Chondrocyte (in vitro differentiated cells): Measurements from ENCODE around the gene COL28A1. TPM values are rescaled to one million over a fixed set of nuclear protein-coding genes. Genes with fewer than 3 reads are reported as not detected.

ENCODE experiments used
- DNase-seq: peaks from one replicate; pipeline ENCODE4 v3.0.0; 2021; ENCODE audit warnings: mixed read lengths, low spot score
- H3K27ac Mint-ChIP-seq: one replicate; pipeline ENCODE4 v1.8.0; 2021; ENCODE audit warnings: mild to moderate bottlenecking, moderate library complexity, mixed read lengths; ENCODE audit not compliant: unreplicated experiment
- H3K27me3 Mint-ChIP-seq: 2 replicates; pipeline ENCODE4 v1.8.0; 2021; ENCODE audit warnings: low read depth, mixed read lengths
- H3K36me3 Mint-ChIP-seq: 2 replicates; pipeline ENCODE4 v1.8.0; 2021; ENCODE audit warnings: low read depth, mixed read lengths
- H3K4me1 Mint-ChIP-seq: 2 replicates; pipeline ENCODE4 v1.8.0; 2021; ENCODE audit warnings: low read depth, mild to moderate bottlenecking, mixed read lengths
- H3K4me3 Mint-ChIP-seq: one replicate; pipeline ENCODE4 v1.8.0; 2021; ENCODE audit warnings: mild to moderate bottlenecking, moderate library complexity, mixed read lengths; ENCODE audit not compliant: unreplicated experiment
- H3K9me3 Mint-ChIP-seq: 2 replicates; pipeline ENCODE4 v1.8.0; 2021; ENCODE audit warnings: low read depth, mixed read lengths
- total RNA-seq: library from RNA; stranded (reverse); gene quantifications from 3 replicates; pipeline ENCODE4 v1.2.1, GENCODE V29; 2021
- TF ChIP-seq, protein P1 (sequence below): fragments of 200-600 bp; sonication (generic); IDR thresholded peaks from 2 replicates; pipeline ENCODE4 v1.5.0; 2021; ENCODE audit warnings: antibody characterized with exemption, mild to moderate bottlenecking, moderate library complexity

The COL28A1 gene
- total RNA-seq, 1 donor from 2014 or later = 0.25 TPM

DNA sequence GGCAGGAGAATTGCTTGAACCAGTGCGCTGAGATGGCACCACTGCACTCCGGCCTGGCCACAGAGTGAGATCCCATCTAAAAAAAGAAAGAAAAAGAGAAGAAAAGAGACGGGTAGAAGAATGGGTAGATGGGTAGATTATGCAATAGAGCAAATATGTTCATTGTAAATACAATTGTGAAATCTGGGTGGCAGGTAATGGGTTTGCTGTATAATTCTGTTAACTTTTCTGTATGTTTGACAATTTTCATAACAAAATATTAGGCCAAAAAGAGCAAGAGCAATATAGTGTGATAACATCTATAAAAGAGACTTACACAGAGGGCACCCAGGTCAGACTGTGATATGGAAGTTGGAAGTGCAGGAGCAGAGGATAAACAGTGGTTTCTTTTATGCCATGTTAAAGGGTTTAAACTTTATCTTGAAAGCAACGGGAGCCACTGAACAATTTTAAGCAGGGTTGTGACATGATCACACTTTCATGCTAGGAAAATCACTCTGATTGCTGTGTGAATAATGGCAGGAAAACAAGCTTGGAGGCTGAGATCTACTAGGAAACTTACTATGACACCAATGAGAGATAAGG lies 6.7 kb upstream of the COL28A1 start:
- Mint-ChIP-seq H3K4me1 (peaks cover 3% of the 10 kb centered on the region), H3K27me3 (no peaks in the 10 kb centered on the region), H3K9me3 (no peaks in the 10 kb centered on the region), H3K4me3 (no peak overlapping the region), H3K27ac (no peak overlapping the region), H3K36me3 (no peaks in the 10 kb centered on the region)
- DNase-seq = no peak
- TF ChIP-seq, protein P1, sequence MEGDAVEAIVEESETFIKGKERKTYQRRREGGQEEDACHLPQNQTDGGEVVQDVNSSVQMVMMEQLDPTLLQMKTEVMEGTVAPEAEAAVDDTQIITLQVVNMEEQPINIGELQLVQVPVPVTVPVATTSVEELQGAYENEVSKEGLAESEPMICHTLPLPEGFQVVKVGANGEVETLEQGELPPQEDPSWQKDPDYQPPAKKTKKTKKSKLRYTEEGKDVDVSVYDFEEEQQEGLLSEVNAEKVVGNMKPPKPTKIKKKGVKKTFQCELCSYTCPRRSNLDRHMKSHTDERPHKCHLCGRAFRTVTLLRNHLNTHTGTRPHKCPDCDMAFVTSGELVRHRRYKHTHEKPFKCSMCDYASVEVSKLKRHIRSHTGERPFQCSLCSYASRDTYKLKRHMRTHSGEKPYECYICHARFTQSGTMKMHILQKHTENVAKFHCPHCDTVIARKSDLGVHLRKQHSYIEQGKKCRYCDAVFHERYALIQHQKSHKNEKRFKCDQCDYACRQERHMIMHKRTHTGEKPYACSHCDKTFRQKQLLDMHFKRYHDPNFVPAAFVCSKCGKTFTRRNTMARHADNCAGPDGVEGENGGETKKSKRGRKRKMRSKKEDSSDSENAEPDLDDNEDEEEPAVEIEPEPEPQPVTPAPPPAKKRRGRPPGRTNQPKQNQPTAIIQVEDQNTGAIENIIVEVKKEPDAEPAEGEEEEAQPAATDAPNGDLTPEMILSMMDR = no peak

DNA sequence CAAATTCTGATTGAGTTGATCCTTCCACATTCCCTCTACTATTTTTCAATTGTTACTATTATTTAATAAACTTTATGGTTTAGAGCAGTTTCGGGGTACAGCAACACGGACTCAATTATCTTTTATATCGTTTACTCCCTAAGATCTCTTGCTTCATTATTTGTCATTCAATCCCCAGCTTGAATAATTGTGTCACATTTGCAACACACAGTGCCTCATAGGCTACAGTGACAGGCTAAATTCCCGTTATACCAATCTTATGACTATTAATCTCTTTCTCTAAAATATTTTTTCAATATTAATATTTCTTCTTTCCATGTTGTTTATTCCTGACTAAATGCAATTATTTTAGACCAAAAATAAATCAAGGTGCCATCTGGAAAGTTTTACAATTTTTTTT lies 4.0 kb upstream of the COL28A1 start:
- Mint-ChIP-seq H3K4me3 (no peak overlapping the region), H3K4me1 (peaks cover 8% of the 10 kb centered on the region), H3K27me3 (no peaks in the 10 kb centered on the region), H3K9me3 (no peaks in the 10 kb centered on the region), H3K27ac (no peak overlapping the region), H3K36me3 (no peaks in the 10 kb centered on the region)
- DNase-seq = no peak
- TF ChIP-seq, protein P1 = no peak

DNA sequence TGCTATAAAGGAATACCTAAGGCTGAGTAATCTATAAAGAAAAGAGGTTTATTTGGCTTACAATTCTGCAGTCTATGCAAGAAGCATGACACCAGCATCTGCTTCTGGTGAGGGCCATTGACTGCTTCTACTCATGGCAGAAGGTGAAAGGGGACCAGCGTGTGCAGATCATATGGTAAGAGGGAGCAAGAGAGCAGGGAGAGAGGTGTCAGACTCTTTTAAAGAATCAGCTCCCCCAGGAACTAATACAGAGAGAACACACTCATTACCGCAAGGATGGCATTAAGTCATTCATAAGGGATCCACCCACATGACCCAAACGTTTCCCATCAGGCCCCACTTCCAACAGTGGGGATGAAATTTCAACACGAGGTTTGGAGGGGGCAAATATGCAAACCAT lies 3.5 kb upstream of the COL28A1 start:
- Mint-ChIP-seq H3K4me1 (peaks cover 8% of the 10 kb centered on the region), H3K9me3 (no peaks in the 10 kb centered on the region), H3K4me3 (no peak overlapping the region), H3K27ac (no peak overlapping the region), H3K27me3 (no peaks in the 10 kb centered on the region), H3K36me3 (no peaks in the 10 kb centered on the region)
- no peak for DNase-seq
- TF ChIP-seq, protein P1 = no peak

DNA sequence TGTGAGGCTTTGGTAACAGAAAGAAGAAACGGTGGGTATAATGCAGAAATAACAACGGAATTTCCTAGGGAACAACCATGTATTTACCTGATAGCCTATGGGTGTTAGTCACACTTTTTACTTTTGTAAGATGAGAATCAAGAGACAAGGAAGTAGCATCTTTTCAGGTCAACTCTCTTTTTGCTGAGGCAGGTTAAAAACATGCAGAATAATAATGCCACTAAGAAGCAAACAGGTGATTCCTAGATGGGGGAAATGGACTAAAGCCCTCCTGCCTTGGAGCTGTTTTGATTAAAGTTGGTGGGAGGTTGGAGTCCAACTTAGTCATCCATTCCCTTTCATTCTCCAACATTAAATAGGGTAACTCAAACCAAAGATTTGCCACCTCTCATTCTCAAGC lies 2.0 kb upstream of the COL28A1 start:
- Mint-ChIP-seq H3K4me3 (no peak overlapping the region), H3K27me3 (no peaks in the 10 kb centered on the region)
- TF ChIP-seq, protein P1 = no peak

DNA sequence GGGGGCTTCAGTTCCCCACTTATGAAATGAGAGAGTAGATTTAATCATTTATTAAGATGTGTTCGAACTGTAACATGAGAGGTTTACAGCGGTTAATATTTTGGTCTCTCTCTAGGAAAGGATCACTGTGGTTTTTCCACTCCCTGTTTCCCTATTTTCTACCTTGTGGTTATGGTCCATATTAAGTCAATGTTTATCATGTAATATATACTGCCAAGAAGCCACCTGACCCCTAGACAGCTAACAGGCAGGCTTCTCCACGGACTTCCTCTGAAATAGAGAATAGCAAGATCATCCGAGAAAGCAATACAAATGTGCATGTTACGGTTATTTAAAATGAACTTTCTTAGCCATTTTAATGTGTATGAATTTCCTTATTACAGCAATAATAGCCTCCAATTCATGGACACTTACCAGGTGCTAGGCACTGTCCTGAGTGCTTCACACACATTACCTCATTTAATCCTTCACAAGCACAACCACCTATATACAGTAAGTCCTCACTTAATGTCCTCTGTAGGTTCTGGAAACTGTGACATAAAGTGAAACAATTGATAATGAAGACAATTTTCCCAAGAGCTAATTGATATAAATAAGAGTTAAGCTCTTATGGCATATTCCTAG lies 835 bp upstream of the COL28A1 start:
- no peaks in the 10 kb centered on the region for H3K9me3 Mint-ChIP-seq
- peaks cover 7% of the 10 kb centered on the region for H3K4me1 Mint-ChIP-seq
- no peaks in the 10 kb centered on the region for H3K27me3 Mint-ChIP-seq
- no peak for DNase-seq
- H3K27ac Mint-ChIP-seq = no peak overlapping the region
- TF ChIP-seq, protein P1 = no peak
- H3K4me3 Mint-ChIP-seq = no peak overlapping the region
- H3K36me3 Mint-ChIP-seq = no peaks in the 10 kb centered on the region

More for the DNA sequence above, 2.0 kb upstream of the COL28A1 start:
- Mint-ChIP-seq H3K27ac (no peak overlapping the region), H3K36me3 (no peaks in the 10 kb centered on the region), H3K4me1 (peaks cover 8% of the 10 kb centered on the region), H3K9me3 (no peaks in the 10 kb centered on the region)
- DNase-seq = no peak
